Ovary (tissue), 9 donors: ENCODE data around the gene ILKAP. TPM values are rescaled to one million over a fixed set of nuclear protein-coding genes. Genes with fewer than 3 reads are reported as not detected.

Experiments used
- DNase-seq, 5 donors: peaks; one replicate each; pipeline ENCODE4 v3.0.0-alpha.2; 2019 to 2020
- H3K27ac ChIP-seq, 2 donors: fragments of 200-600 bp; one replicate each; pipeline versions ENCODE4 v1.5.1 to v1.8.0; 2019 to 2022
- H3K27me3 ChIP-seq: fragments of 200-600 bp; one replicate; pipeline ENCODE4 v1.8.0; 2022
- H3K36me3 ChIP-seq: fragments of 200-600 bp; sonication (generic); one replicate; pipeline ENCODE4 v1.5.1; 2019
- H3K4me1 ChIP-seq: one replicate; pipeline ENCODE4 v1.8.1; 2013; ENCODE audit warnings: mild to moderate bottlenecking, moderate library complexity; ENCODE audit not compliant: insufficient read depth
- H3K4me3 ChIP-seq: fragments of 200-600 bp; sonication (generic); one replicate; pipeline ENCODE4 v1.5.1; 2017
- H3K9me3 ChIP-seq, 2 donors: fragments of 200-600 bp in 1 of 2; sonication (generic) in 1 of 2; one replicate each; pipeline versions ENCODE4 v1.5.1 to v1.8.1; 2013 to 2019; ENCODE audit warnings: mild to moderate bottlenecking in 1 of 2, moderate library complexity in 1 of 2
- EP300 ChIP-seq: sonication (generic); formaldehyde crosslinking; IDR thresholded peaks from one replicate; pipeline ENCODE4 v1.6.1; 2017; ENCODE audit warnings: antibody characterized with exemption
- POLR2A ChIP-seq: fragments of 450-650 bp; IDR thresholded peaks from one replicate; pipeline ENCODE4 v1.6.1; 2017; ENCODE audit warnings: antibody characterized with exemption, mild to moderate bottlenecking, moderate library complexity
- WGBS, 3 donors: extraction: QIAGEN DNeasy Blood & Tissue Kit in 1 of 3; methylation state at CpG; one replicate each; pipeline versions ENCODE4 v1.1.5 to v1.1.7; 2013 to 2017; 5-methylcytosine and 5-hydroxymethylcytosine counted together
- intact Hi-C, 4 donors: fragments of 100-400 bp; cut with DNase I; formaldehyde crosslinking; loops; one replicate each; pipeline versions ENCODE4 v1.11.0 to v1.15.1; 2022 to 2023
- polyA plus RNA-seq, 2 donors: library from polyadenylated mRNA; stranded (reverse); fragments of 200-250 nt in 1 of 2; fragments of 350-450 nt in 1 of 2; fragmentation: Illumina TruSeq in 1 of 2; extraction: RNeasy Lipid Tissue Mini Kit (QIAGEN cat#74804) in 1 of 2; gene quantifications; one replicate each; pipeline ENCODE4 v1.2.3, GENCODE V29; 2013 to 2014
- total RNA-seq, 7 donors: library from RNA; depleted of rRNA in 2 of 7; stranded (reverse); fragments of >200 nt in 2 of 7; fragmentation: NEBNext Ultra II Directional in 3 of 7; extraction: Animal tissue kit (Norgen Biotek cat#: 25700) in 3 of 7; gene quantifications; one replicate each; pipeline versions ENCODE4 v1.1.0 to v1.2.4, GENCODE V29; 2016 to 2023
- TF ChIP-seq, protein P1 (sequence below), 3 donors: fragments of 450-650 bp in 2 of 3; fragments of 200-600 bp in 1 of 3; IDR thresholded peaks; one replicate each; pipeline versions ENCODE4 v1.5.1 to v1.8.0; 2016 to 2022; ENCODE audit warnings: antibody characterized with exemption in 3 of 3, mild to moderate bottlenecking in 1 of 3
- donor health status: DM: no; HTN: no; CAD: no; lungs with moderate emphysema.
- donor health status: DM: no; HTN: no; CAD: no.
- donor health status: Bipolar disorder and iron deficiency.
- donor health status: DM: yes; HTN: yes; CAD: no.
- donor health status: DM: no; HTN: no; CAD: no.
- donor health status: DM: yes; HTN: yes; CAD: no.

Gene ILKAP
- total and polyA plus RNA-seq, 9 donors, result 28.4 to 54.9 (median 38.9) TPM

- intact Hi-C loops, result no loop called here
- TF ChIP-seq POLR2A (no peak), EP300 (no peak)
- TF ChIP-seq, protein P1, sequence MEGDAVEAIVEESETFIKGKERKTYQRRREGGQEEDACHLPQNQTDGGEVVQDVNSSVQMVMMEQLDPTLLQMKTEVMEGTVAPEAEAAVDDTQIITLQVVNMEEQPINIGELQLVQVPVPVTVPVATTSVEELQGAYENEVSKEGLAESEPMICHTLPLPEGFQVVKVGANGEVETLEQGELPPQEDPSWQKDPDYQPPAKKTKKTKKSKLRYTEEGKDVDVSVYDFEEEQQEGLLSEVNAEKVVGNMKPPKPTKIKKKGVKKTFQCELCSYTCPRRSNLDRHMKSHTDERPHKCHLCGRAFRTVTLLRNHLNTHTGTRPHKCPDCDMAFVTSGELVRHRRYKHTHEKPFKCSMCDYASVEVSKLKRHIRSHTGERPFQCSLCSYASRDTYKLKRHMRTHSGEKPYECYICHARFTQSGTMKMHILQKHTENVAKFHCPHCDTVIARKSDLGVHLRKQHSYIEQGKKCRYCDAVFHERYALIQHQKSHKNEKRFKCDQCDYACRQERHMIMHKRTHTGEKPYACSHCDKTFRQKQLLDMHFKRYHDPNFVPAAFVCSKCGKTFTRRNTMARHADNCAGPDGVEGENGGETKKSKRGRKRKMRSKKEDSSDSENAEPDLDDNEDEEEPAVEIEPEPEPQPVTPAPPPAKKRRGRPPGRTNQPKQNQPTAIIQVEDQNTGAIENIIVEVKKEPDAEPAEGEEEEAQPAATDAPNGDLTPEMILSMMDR (IDR thresholded peaks at IDR 0.05), result no peak
Observed at GRCh38 chr2:238190445-238190844, 13.1 kb downstream of the ILKAP start.

GRCh38 chr2:238187618-238188548 lies 15.6 kb downstream of the ILKAP start:
- no peak for TF ChIP-seq EP300
- no peak for TF ChIP-seq POLR2A
- TF ChIP-seq, protein P1 (IDR thresholded peaks at IDR 0.05), result no peak
- H3K9me3 ChIP-seq, result no peaks in the 10 kb centered on the region
- H3K4me3 ChIP-seq, result no peak overlapping the region
- no peak for DNase-seq
- H3K4me1 ChIP-seq, result no peaks in the 10 kb centered on the region
- H3K36me3 ChIP-seq, result no peaks in the 10 kb centered on the region
- H3K27ac ChIP-seq, result no peak overlapping the region
- no peaks in the 10 kb centered on the region for H3K27me3 ChIP-seq
- WGBS, 3 donors, result 89 to 92% (median 91%) methylated on average over 17 of the region's 17 CpGs
- intact Hi-C loops, result no loop called here

More at GRCh38 chr2:238190445-238190844, 13.1 kb downstream of the ILKAP start:
- H3K4me1 ChIP-seq, result no peaks in the 10 kb centered on the region
- H3K4me3 ChIP-seq, result no peak overlapping the region
- 74 to 91% (median 79%) methylated on average over 2 of the region's 2 CpGs for WGBS, 3 donors
- H3K27me3 ChIP-seq, result no peaks in the 10 kb centered on the region
- no peak overlapping the region for H3K27ac ChIP-seq
- no peaks in the 10 kb centered on the region for H3K36me3 ChIP-seq
- no peak for DNase-seq
- no peaks in the 10 kb centered on the region for H3K9me3 ChIP-seq

DNA sequence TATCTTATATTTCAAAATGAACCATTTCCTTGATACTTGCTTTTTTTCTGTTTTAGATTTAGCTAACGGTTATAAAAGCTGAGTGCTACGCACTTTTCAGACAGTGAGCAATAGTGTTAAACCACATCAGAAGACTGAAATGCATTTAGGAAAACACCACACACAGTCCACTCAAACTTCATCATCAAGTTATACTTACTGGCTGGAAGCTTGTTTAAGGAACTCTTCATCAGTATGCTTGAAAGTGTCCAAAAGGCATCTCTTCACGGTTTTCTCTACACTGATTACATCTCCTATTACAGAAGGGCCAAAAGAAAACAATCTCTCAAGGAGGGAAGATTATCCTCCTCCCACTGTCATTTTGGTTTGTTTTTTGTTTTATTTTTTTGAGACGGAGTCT lies 19.7 kb downstream of the ILKAP start:
- H3K36me3 ChIP-seq, result no peaks in the 10 kb centered on the region
- no peak for DNase-seq

GRCh38 chr2:238182362-238182761 lies 21.1 kb downstream of the ILKAP start:
- Histone ChIP-seq H3K36me3 (no peaks in the 10 kb centered on the region), H3K27ac (no peak overlapping the region), H3K27me3 (no peaks in the 10 kb centered on the region), H3K9me3 (no peaks in the 10 kb centered on the region), H3K4me1 (no peaks in the 10 kb centered on the region), H3K4me3 (no peak overlapping the region)
- DNase-seq, result no peak
- TF ChIP-seq, protein P1 (IDR thresholded peaks at IDR 0.05), result no peak
- TF ChIP-seq EP300 (no peak), POLR2A (no peak)
- WGBS, 3 donors, result 70 to 78% (median 71%) methylated on average over 6 of the region's 6 CpGs
- intact Hi-C loops, result no loop called here

More for the DNA sequence above, 19.7 kb downstream of the ILKAP start:
- intact Hi-C loops, result no loop called here
- H3K27ac ChIP-seq, result no peak overlapping the region
- H3K4me3 ChIP-seq, result no peak overlapping the region
- TF ChIP-seq, protein P1 (IDR thresholded peaks at IDR 0.05), result no peak
- TF ChIP-seq POLR2A (no peak), EP300 (no peak)
- no peaks in the 10 kb centered on the region for H3K27me3 ChIP-seq
- 63 to 75% (median 67%) methylated on average over 4 of the region's 4 CpGs for WGBS, 3 donors
- H3K9me3 ChIP-seq, result no peaks in the 10 kb centered on the region
- H3K4me1 ChIP-seq, result no peaks in the 10 kb centered on the region
